Neural cell (in vitro differentiated cells): ENCODE results near the gene ASPSCR1. TPM values are rescaled to one million over a fixed set of nuclear protein-coding genes. Genes with fewer than 3 reads are reported as not detected.

Source experiments
- H2AFZ ChIP-seq: fragments of 200-600, 300-800 bp; sonication (generic), shearing (Covaris generic); 2 replicates; pipeline ENCODE4 v1.6.0; 2014; ENCODE audit warnings: low read depth, mild to moderate bottlenecking, antibody characterized with exemption, low read length, moderate library complexity
- H3F3A ChIP-seq: fragments of 200-600 bp; shearing (Covaris generic); 2 replicates; pipeline ENCODE4 v1.6.1; 2016; ENCODE audit warnings: mild to moderate bottlenecking, moderate library complexity, mixed read lengths, antibody characterized with exemption, low read length; ENCODE audit not compliant: insufficient read depth, poor library complexity, severe bottlenecking
- H3K27ac ChIP-seq: fragments of 200-600, 300-800 bp; sonication (generic), shearing (Covaris generic); 2 replicates; pipeline ENCODE4 v1.5.1; 2014; ENCODE audit warnings: mild to moderate bottlenecking, low read length, moderate library complexity
- H3K27me3 ChIP-seq: fragments of 300-800, 200-600 bp; sonication (generic), shearing (Covaris generic); 2 replicates; pipeline ENCODE4 v1.6.0; 2014; ENCODE audit warnings: mild to moderate bottlenecking, low read depth, low read length, moderate library complexity; ENCODE audit not compliant: insufficient read depth
- H3K36me3 ChIP-seq: fragments of 300-800, 200-600 bp; sonication (generic), shearing (Covaris generic); 2 replicates; pipeline ENCODE4 v1.5.1; 2014; ENCODE audit warnings: mild to moderate bottlenecking, antibody characterized with exemption, low read length, moderate library complexity; ENCODE audit not compliant: insufficient read depth
- H3K4me2 ChIP-seq: fragments of 300-800, 200-600 bp; sonication (generic), shearing (Covaris generic); 2 replicates; pipeline ENCODE4 v1.6.0; 2014; ENCODE audit warnings: mild to moderate bottlenecking, low read length
- H3K4me3 ChIP-seq: fragments of 300-800, 200-600 bp; sonication (generic), shearing (Covaris generic); 2 replicates; pipeline ENCODE4 v1.5.1; 2014; ENCODE audit warnings: mild to moderate bottlenecking, low read length, moderate library complexity
- H3K79me2 ChIP-seq: fragments of 200-600 bp; shearing (Covaris generic); replicated peaks from 2 replicates; pipeline ENCODE4 v1.6.0; 2014; ENCODE audit warnings: mild to moderate bottlenecking, low read length, moderate library complexity; ENCODE audit not compliant: insufficient read depth
- H3K9ac ChIP-seq: fragments of 300-800, 200-600 bp; sonication (generic), shearing (Covaris generic); 2 replicates; pipeline ENCODE4 v1.6.1; 2016; ENCODE audit warnings: mild to moderate bottlenecking, low read length, mixed read lengths
- H3K9me2 ChIP-seq: fragments of 200-600 bp; shearing (Covaris generic); 2 replicates; pipeline ENCODE4 v1.6.1; 2016; ENCODE audit warnings: mild to moderate bottlenecking, low read length, mixed read lengths; ENCODE audit not compliant: insufficient read depth
- H3K9me3 ChIP-seq: fragments of 200-600, 300-800 bp; sonication (generic), shearing (Covaris generic); 2 replicates; pipeline ENCODE4 v1.6.1; 2016; ENCODE audit warnings: mild to moderate bottlenecking, mixed run types, low read length, moderate library complexity, mixed read lengths
- H4K20me1 ChIP-seq: fragments of 200-600 bp; shearing (Covaris generic); 2 replicates; pipeline ENCODE4 v1.6.1; 2016; ENCODE audit warnings: mild to moderate bottlenecking, mixed run types; ENCODE audit not compliant: insufficient read depth
- CTCF ChIP-seq: fragments of 450-650 bp; IDR thresholded peaks from 2 replicates; pipeline ENCODE4 v1.5.1; 2014; ENCODE audit warnings: antibody characterized with exemption, mild to moderate bottlenecking, moderate library complexity; ENCODE audit not compliant: poor library complexity, severe bottlenecking
- EP300 ChIP-seq: fragments of 450-650 bp; conservative IDR thresholded peaks from 2 replicates; pipeline ENCODE4 v1.6.1; 2014; ENCODE audit warnings: antibody characterized with exemption, mild to moderate bottlenecking, moderate library complexity; ENCODE audit not compliant: poor library complexity, severe bottlenecking
- EZH2 ChIP-seq: fragments of 200-600, 300-800 bp; shearing (Covaris generic), sonication (generic); IDR thresholded peaks from 2 replicates; pipeline ENCODE4 v1.6.1; 2014; ENCODE audit warnings: antibody characterized with exemption, low read length, borderline replicate concordance, mild to moderate bottlenecking; ENCODE audit not compliant: insufficient read depth, poor library complexity, severe bottlenecking
- MXI1 ChIP-seq: fragments of 450-650 bp; conservative IDR thresholded peaks from 2 replicates; pipeline ENCODE4 v1.6.1; 2014; ENCODE audit warnings: antibody characterized with exemption, mild to moderate bottlenecking; ENCODE audit not compliant: poor library complexity, severe bottlenecking
- POLR2AphosphoS5 ChIP-seq: IDR thresholded peaks from 2 replicates; pipeline ENCODE4 v1.6.1; 2012
- RAD21 ChIP-seq: fragments of 450-650 bp; conservative IDR thresholded peaks from 2 replicates; pipeline ENCODE4 v1.6.1; 2014; ENCODE audit warnings: antibody characterized with exemption, mild to moderate bottlenecking, moderate library complexity
- REST ChIP-seq: IDR thresholded peaks from 2 replicates; pipeline ENCODE4 v1.6.1; 2012; ENCODE audit warnings: borderline replicate concordance
- SMC3 ChIP-seq: fragments of 450-650 bp; conservative IDR thresholded peaks from 2 replicates; pipeline ENCODE4 v1.6.1; 2014; ENCODE audit warnings: antibody characterized with exemption, mild to moderate bottlenecking, moderate library complexity; ENCODE audit not compliant: poor library complexity
- TAF1 ChIP-seq: IDR thresholded peaks from 2 replicates; pipeline ENCODE4 v1.6.1; 2012; ENCODE audit warnings: low read depth
- polyA plus RNA-seq: library from polyadenylated mRNA; depleted of rRNA; stranded (reverse); fragments of >200 nt; gene quantifications from 2 replicates; pipeline ENCODE4 v1.2.3, GENCODE V29; 2014

The ASPSCR1 gene
- polyA plus RNA-seq, 1 donor from 2014 or later, result 28.0 TPM

DNA sequence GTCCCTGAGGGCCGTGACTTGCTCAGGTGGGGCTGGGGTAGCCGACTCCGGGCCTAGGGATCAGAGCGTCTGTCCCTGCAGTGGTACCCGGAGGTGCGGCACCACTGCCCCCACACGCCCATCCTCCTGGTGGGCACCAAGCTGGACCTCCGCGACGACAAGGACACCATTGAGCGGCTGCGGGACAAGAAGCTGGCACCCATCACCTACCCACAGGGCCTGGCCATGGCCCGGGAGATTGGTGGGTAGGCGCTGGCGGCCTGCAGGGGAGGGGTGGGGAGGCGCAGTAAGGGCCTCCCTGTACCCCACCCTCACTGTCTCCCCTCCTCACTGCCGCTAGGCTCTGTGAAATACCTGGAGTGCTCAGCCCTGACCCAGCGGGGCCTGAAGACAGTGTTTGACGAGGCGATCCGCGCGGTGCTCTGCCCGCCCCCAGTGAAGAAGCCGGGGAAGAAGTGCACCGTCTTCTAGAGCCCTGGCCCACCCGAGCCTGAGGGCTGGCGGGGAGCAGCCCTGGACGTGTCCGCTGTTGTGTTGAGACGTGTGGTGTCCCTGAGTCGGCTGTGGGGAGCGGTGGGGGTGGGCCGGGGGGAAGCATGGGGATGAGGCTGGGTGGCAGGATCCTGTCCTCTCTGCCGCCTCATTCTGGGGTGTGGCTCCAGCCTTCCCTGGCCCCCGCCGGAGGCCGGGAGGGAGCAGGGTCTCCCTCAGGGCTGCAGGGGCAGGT, 56.1 kb downstream of the ASPSCR1 start:
- Histone ChIP-seq H3K27ac (no peak overlapping the region), H4K20me1 (no peaks in the 10 kb centered on the region), H3F3A (peaks cover 8% of the 10 kb centered on the region), H3K27me3 (no peaks in the 10 kb centered on the region), H3K9ac (no peak overlapping the region), H3K4me2 (no peak overlapping the region), H3K9me3 (no peaks in the 10 kb centered on the region), H3K36me3 (no peaks in the 10 kb centered on the region), H3K4me3 (no peak overlapping the region), H3K79me2 (no peaks in the 10 kb centered on the region), H2AFZ (no peak overlapping the region), H3K9me2 (no peaks in the 10 kb centered on the region)
- TF ChIP-seq EZH2 (no peak), TAF1 (no peak), MXI1 (no peak), EP300 (no peak), REST (no peak), CTCF (no peak), RAD21 (no peak), POLR2AphosphoS5 (no peak), SMC3 (no peak)

GRCh38 chr17:82034371-82035011, 57.1 kb downstream of the ASPSCR1 start:
- Histone ChIP-seq H3K36me3 (no peaks in the 10 kb centered on the region), H3F3A (peaks cover 8% of the 10 kb centered on the region), H3K4me3 (no peak overlapping the region), H3K79me2 (no peaks in the 10 kb centered on the region), H2AFZ (no peak overlapping the region), H3K4me2 (no peak overlapping the region), H3K9me2 (no peaks in the 10 kb centered on the region), H4K20me1 (no peaks in the 10 kb centered on the region), H3K9ac (no peak overlapping the region), H3K9me3 (no peaks in the 10 kb centered on the region), H3K27ac (no peak overlapping the region), H3K27me3 (no peaks in the 10 kb centered on the region)
- TF ChIP-seq EZH2, result no peak
- no peak for TF ChIP-seq SMC3
- no peak for TF ChIP-seq RAD21
- TF ChIP-seq REST, result no peak
- TF ChIP-seq CTCF, result no peak
- no peak for TF ChIP-seq POLR2AphosphoS5
- no peak for TF ChIP-seq TAF1
- TF ChIP-seq EP300, result no peak
